OCI-M1 (cell line): ENCODE measurements around the gene ZNF138.
A peak's percentile ranks its signal among the peaks of the same experiment; 100 is the strongest.

Experiments used
- DNase-seq: peaks from one replicate; lab custom pipeline; 2025; lab: John Stamatoyannopoulos, UW

Gene ZNF138

DNA sequence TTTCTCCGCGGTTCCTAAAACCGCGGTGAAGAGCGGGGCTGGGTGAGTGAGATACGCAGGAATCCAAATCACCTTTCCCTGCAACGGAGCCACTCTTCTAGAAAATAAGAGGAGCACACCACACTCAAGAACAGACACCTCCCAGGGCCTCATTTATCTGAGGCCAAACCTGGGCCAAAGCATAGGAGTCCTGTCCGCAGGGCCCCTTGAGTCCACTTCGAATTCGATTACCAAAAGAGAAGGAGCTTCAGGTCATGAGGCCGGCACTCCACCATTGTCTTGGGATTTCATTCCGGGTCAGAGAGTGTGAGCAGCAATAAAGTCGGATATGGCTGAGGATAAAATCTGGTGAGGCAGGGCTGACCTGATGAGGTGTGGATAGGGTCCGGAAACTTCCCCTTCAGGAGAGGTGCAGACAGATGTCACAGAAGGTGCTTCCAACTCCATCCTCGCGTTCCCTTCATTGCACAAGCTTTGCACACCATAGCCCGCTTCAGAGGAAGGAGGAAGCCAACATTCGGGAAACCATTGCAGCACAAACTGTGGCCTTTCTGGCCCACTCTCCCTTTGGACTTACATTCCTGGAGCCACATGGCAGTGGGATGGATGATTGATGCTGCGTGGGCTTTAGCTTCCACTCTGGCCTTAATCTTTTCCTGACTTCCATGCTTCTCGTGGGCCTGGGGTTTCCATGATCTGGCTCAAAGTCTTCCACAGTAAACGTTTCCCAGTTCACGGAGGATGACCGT lies 81.6 kb downstream of the ZNF138 start:
- no peak for DNase-seq

DNA sequence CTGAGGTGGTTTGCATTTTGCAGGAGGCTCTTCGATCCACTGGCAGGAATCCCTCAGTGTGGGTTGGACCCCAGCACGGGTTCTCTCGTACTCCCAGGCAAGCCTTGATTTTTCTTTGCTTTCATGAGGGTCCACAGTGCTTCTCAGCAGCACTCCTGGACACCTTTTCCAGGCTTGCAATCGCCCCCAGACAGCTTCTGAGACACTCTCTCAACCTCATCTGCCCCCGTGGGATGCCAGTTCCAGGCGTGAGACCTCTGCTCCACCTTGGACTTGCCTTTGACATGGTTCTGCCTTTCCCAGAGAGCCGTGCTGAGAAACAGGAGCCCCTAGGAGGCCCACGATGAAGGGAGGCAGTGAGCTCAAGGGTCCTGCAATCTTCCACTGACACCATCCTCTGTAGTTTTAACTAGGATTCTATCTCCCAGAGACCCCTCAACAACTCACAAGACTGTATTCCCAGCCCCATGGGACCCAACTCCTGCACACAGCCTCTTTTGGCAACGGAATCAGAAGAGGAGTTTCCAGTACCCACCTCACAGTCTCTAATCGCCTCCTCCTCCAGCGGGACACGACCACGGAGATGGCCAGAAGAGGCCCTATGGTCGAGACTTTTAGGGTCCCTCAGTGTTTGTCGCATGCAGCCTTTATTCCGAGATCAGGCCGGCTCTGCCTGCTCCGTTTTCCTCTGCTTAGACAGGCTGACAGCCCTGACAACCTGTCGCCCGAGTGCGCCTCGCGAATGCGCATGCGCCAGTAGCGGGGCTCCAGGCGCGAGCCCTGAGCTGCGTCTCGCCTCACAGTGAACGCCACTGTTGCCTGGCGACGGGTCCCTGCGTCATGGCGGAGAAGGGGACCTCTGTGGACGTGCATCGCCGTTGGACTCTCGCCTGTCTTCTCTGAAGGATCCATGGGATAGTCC lies 82.8 kb downstream of the ZNF138 start:
- DNase-seq, result no peak

DNA sequence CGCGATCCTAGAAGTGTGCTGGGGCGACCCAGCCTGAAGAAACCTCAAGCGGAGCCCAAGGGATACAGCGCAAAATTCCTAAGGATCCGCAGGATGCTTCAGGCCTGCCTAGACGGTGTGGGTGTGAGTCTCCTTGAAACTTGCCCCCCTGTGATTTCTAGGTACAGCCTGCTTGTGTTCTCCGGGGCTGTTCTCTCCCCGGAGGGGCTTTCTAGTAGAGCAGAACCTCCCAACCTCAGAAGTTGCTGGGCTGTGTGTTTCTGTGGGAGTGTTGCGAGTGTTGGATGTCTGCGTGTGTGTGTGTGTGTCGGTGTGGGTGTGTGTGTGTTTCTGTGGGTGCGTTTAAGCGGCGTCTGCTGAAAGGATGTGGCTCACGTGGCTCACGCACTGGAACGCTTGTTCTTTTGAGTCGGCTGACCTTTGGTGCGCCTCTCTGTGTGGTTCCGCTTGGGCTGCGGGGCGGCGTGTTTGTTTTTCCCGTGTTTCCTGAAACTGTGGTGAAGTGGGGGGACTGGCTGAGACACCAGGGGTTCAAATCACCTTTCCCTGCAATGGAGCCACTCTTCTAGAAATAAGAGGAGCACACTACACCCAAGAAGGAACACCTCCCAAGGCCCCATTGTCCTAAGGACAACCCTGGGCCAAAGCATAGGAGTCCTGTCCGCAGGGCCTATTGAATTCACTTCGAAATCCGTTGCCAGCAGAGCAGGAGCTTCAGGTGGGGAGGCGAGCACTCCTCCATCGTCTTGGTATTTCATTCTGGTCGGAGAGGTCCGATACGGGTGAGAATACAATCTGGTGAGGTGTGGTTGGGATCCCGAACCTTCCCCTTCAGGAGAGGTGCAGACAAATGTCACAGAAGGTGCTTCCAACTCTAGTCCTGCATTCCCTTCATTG lies 83.7 kb downstream of the ZNF138 start:
- no peak for DNase-seq

DNA sequence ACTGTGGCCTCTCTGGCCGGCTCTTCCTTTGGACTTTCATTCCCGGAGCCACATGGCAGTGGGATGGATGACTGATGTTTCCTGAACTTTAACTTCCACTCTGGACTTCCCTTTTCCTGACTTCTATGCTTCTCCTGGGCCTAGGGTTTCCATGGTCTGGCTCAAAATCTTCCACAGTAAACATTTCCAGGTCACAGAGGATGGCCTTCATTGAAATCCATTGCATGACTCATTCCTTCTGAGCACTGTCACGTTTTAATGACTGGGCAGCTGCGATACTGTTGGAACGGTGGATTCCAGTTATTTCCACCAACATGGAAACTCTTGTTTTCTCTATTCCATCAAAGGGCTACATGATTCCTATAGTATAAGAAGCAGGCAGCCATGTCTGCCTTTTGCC lies 84.5 kb downstream of the ZNF138 start:
- no peak for DNase-seq

DNA sequence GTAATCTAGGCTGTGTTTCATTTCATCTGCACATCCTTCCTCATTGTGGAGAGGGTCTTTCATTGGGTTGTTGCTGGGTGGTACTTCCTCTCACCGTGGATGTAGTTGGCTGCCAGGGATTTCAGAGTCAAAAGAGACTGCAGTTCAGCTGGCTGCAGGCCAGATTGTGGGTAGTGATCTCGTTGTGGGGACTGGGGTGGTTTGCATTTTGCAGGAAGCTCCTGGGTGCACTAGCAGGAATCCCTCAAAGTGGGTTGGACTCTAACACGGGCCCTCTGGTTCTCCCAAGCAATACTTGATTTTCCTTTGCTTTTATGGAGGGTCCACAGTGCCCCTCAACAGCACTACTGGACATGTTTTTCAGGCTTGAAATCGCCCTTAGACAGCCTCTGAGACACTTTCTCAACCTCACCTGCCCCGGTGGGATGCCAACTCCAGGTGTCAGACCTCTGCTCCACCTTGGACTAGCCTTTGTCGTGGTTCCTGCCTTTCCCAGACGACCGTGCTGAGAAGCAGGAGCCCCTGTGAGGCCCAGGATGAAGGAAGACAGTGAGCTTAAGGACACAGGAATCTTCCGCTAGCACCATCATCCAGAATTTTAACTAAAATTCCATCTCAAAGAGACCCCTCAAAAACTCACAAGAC lies 85.0 kb downstream of the ZNF138 start:
- peak; percentile 37 for DNase-seq

DNA sequence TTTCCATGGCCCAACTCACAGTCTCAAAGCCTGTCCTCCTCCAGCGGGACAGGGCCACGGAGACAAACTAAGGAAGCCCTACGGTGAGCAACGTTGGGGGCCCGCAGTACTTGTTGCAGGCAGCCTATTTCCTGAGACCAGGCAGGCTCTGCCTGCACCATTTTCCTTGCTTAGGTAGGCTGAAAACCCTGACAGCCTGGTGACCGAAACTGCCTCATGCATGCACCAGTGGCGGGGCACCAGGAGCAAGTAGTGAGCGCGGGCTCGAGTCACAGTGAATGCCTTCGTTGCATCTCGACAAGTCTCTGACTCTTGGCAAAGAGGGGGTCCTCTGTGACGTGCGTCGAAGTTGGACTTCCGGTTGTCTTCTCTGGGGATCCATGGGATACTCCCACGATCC lies 85.6 kb downstream of the ZNF138 start:
- DNase-seq, result no peak

DNA sequence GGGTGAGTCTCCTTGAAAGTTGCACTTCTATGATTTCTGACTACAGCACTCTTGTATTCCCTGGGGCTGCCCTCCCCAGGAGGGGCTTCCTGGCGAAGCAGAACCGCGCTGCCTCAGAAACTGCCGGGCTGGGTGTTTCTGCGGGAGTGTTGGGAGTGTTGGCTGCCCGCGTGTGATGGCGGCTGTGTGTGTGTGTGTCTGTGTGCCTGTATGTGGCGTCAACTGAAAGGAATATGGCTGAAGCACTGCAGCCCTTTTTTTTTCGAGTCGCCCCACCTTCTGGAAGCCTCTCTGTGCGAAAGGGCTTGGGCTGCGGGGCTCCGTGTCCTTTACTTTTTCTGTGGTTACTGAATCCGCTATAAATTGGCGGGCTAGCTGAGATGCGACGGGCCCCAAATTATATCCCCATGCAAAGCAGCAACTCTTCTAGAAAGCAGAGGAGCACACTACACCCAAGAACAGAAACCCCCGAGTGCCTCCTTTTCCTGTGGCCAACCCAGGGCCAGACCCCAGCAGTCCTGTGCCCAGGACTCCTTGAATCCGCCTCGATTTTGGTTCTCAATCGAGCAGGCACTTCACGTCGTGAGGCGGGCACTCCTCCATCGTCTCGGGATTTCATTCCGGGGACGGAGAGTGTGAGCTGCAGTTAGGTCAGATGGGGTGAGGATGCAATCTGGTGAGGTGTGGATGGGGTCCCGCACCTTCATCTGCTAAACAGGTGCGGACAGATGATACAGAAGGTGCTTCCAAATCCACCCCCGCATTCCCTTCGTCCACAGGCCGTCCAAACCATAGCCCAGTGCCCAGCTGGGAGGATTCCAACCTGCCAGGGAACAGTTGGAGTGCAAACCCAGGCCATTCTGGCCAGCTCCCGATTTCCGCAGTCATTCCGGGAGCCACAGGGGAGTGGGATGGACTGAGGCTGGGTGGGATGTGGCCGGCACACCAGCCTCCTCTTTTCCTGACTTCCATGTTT lies 86.4 kb downstream of the ZNF138 start:
- no peak for DNase-seq

DNA sequence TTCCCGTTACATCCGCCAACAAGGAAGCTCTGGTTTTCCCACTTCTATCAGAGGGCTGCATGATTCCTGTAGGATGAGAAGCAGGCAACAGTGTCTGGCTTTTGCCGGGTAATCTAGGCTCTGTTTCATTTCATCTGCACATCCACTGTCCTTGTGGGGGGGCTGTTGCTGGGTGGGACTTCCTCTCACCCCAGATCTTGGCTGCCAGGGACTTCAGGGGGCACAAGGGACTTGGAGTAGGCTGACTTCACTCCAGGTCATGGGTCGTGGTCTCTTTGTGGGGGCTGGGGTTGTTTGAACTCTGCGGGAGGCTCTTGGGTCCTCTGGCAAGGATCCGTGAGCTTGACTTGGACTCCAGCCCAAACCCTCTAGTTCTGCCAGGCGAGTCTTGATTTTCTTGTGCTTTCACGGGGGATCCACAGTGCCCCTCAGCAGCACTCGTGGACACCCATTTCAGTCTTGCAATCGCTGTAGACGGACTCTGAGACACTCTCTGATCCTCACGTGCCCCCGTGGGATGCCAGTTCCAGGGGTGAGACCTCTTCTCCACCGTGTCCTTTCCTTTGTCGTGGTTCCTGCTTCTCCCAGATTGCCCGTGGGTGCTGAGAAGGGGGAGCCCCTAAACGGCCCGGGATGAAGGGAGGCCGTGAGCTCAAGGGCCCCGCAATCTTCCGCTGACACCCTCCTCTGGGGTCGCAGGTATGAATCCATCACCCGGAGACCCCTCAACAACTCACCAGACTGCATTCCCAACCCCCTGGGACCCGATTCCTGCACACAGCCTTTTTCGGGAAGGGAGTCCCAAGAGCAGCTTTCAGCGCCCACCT lies 87.4 kb downstream of the ZNF138 start:
- DNase-seq, result no peak

DNA sequence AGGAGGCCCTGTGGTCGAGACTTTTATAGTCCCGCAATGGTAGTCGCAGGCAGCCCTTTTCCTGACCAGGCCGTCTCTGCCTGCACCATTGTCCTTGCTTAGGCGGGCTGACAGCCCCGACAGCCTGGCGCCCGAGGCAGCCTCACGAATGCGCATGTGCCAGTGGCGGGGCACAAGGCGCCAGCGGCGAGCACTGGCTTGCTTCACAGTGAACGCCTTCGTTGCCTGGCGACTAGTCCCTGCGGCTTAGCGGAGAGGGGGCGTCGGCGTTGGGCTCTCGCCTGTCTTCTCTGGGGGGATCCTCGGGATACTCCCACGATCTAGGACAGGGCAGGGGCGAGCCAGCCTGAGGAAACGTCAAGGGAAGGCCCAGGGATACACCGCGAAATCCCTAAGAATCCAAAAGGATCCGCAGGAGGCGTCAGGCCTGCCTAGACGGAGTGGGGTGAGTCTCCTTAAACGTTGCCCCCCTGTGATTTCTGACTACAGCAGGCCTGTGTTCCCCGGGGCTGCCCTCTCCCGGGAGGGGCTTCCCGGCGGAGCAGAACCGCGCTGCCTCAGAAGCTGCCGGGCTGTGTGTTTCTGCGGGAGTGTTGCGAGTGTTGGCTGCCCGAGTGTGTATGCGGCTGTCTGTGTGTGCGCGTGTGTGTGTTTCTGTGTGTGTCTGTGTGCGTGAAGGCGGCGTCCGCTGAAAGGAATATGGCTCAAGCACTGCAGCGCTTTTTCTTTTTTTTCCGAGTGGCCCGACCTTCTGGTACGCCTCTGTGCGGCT lies 88.3 kb downstream of the ZNF138 start:
- no peak for DNase-seq
